ENCODE measurements around the gene ZNF362.

DNA sequence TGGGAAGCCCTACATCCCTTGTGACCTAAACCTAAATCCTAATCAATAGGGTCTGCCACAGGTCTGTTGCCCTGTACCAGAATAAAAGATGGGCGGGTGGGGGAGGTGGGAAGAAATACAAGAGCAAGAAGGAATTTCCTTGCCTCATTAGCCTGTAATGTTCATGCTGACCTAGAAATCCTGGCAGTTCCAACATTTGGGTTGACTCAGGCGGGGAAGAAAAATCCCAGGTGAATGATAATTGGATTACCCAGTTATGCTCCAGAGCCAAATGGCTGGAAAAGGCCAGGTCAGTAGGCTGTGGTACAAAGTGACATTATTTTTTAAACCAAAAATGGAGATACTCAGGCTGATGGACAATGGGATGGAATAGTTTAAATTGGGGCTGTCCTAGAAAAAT, 91.9 kb downstream of the ZNF362 start:
- TF ChIP-seq, protein P1, sequence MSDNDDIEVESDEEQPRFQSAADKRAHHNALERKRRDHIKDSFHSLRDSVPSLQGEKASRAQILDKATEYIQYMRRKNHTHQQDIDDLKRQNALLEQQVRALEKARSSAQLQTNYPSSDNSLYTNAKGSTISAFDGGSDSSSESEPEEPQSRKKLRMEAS (IDR thresholded peaks at IDR 0.05): no peak
- TF ChIP-seq EP300 (IDR thresholded peaks at IDR 0.05; ENCODE audit: borderline replicate concordance): no peak

All from Ishikawa (cell line).